Measurements from ENCODE around the gene OXNAD1. TPM values are rescaled to one million over a fixed set of nuclear protein-coding genes. Genes with fewer than 3 reads are reported as not detected.

Gene OXNAD1
- total RNA-seq, 1 experiment from 2014 or later = 23.7 TPM

DNA sequence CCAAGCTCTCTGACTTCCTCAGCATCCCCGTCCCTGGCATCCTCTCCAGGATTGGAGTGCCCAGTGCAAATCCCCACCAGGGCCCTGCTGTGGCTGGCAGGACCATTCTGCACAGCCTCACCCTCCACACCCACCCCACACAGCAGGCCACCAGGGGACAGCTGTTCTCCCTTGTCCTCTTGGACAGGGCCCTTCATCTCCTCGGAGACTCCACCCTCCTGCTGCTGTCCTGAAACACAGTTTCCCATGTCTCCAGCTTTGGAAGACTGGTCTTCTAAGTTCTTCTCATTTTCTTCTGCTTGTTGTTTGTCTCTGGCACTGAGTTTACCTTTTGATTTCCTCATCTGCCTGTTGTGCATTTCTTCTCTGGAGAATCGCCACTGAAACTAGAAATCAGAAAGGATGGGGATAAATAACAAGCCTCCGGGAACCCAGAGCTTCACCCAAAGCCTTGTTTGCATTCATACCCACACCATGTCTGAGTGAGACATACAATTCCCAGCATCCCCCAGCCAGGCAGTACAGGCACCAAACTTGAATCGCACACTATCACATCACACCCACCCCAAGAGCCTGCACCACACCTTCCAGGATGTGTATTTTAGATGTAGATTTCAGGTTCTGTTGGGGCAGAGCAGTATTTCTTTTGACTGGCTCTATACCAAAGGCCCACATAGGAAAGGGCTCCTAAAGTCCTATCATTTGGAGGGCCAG lies 52.0 kb downstream of the OXNAD1 start:
- H3K23ac ChIP-seq (ENCODE audit: insufficient read length, low read depth, low read length) = no peak overlapping the region
- no peak overlapping the region for H3K4ac ChIP-seq (ENCODE audit: low read depth, low read length)
- H2AK5ac ChIP-seq (ENCODE audit: insufficient read length, low read length) = no peak overlapping the region
- DNase-seq = no peak
- no peaks in the 10 kb centered on the region for H4K20me1 ChIP-seq (ENCODE audit: control insufficient read depth, insufficient read depth, insufficient read length)
- H3K9me3 Mint-ChIP-seq = no peaks in the 10 kb centered on the region
- H3K36me3 Mint-ChIP-seq (ENCODE audit: insufficient read depth in 1 of 3, low read depth in 3 of 3) = peaks cover 2 to 22% (median 4%) of the 10 kb centered on the region in 3 experiments; a peak in 5 of 7 replicates
- no peak overlapping the region for H3K4me3 Mint-ChIP-seq
- peaks cover 6% of the 10 kb centered on the region in 2 experiments; a peak in 3 of 4 replicates for H3K4me1 Mint-ChIP-seq
- no peaks in the 10 kb centered on the region for H3K4me1 ChIP-seq (ENCODE audit: insufficient read depth, low read length)
- no peaks in the 10 kb centered on the region; the same call in 1 of the 2 replicates for H3K79me2 ChIP-seq (ENCODE audit: insufficient read depth, low read length)
- H2BK5ac ChIP-seq (ENCODE audit: insufficient read length, low read length) = no peak overlapping the region
- no peak overlapping the region for H2BK12ac ChIP-seq (ENCODE audit: insufficient read length, low read depth, low read length)
- H4K8ac ChIP-seq (replicated peaks; ENCODE audit: insufficient read length, low read depth, low read length) = no peak overlapping the region
- H3T11ph ChIP-seq (ENCODE audit: low read length) = no peak overlapping the region
- H2BK15ac ChIP-seq (ENCODE audit: low read depth, low read length) = no peak overlapping the region
- H3K14ac ChIP-seq (ENCODE audit: insufficient read depth, low read length) = no peak overlapping the region
- no peak overlapping the region for H3K9ac ChIP-seq (ENCODE audit: extremely low read depth, insufficient read length, low read length)
- no peak overlapping the region for H3K18ac ChIP-seq (ENCODE audit: insufficient read length, low read depth, low read length)
- no peak overlapping the region for H2BK120ac ChIP-seq (ENCODE audit: low read depth, low read length, poor library complexity, severe bottlenecking)
- peak overlapping the region in 1 of 3 experiments; percentile 4; a peak in 1 of 7 replicates for H3K27ac Mint-ChIP-seq
- H3K27ac ChIP-seq (ENCODE audit: insufficient read length, low read depth, low read length) = no peak overlapping the region
- H4K91ac ChIP-seq (ENCODE audit: insufficient read length, low read depth, low read length) = no peak overlapping the region
- no peaks in the 10 kb centered on the region for H3K79me1 ChIP-seq (ENCODE audit: insufficient read depth, low read depth, low read length, poor library complexity, severe bottlenecking)
- no peak overlapping the region for H4K5ac ChIP-seq (ENCODE audit: insufficient read length, low read depth, low read length)
- no peak for TF ChIP-seq CTCF (conservative IDR thresholded peaks at IDR 0.05)
- H3K56ac ChIP-seq (ENCODE audit: insufficient read length, low read depth, low read length) = no peak overlapping the region
- H2BK20ac ChIP-seq (ENCODE audit: low read depth, low read length, poor library complexity, severe bottlenecking) = no peak overlapping the region
- no CpG with 5 or more reads among the region's 5 CpGs for WGBS (ENCODE audit: extremely low coverage, insufficient read length, low lambda C conversion rate)
- H3K23me2 ChIP-seq (ENCODE audit: insufficient read length, low read depth, low read length, poor library complexity, severe bottlenecking) = no peaks in the 10 kb centered on the region
- H2AFZ ChIP-seq (ENCODE audit: low read length) = no peak overlapping the region
- H3K27me3 ChIP-seq (ENCODE audit: insufficient read depth, low read length) = no peaks in the 10 kb centered on the region
- no peak overlapping the region for H3K4me2 ChIP-seq (ENCODE audit: insufficient read depth, insufficient read length, low read length)
- no peaks in the 10 kb centered on the region; the same call in 1 of the 2 replicates for H3K27me3 Mint-ChIP-seq (ENCODE audit: low read depth)
- no peaks in the 10 kb centered on the region for H3K9me3 ChIP-seq (ENCODE audit: control insufficient read depth, low read depth, low read length)
